HG02938 (cell line): Measurements from ENCODE around the gene PPME1.
"Not testable (repeated sequence)": the region's sequence is repeated elsewhere in the genome, so short reads cannot be mapped to it uniquely, and the experiment has no call there.

Experiments used
- ATAC-seq: cut with Tn5 transposase; IDR thresholded peaks from one replicate; pipeline ENCODE4 v1.9.1; 2021; ENCODE audit warnings: mild to moderate bottlenecking, moderate library complexity; ENCODE audit not compliant: unreplicated experiment

PPME1 gene

GRCh38 chr11:74170694-74171629 lies at the start of gene PPME1, which contains the start of gene C2CD3:
Gene PPME1 (plus strand): TSS chr11:74171289. CDS start chr11:74171422, 133 bp downstream.
Gene C2CD3 (minus strand): TSS chr11:74171002. CDS start chr11:74170792, 210 bp downstream.
- peak; percentile 97 for ATAC-seq

- no peak for ATAC-seq
These were observed 49.3 kb upstream of the PPME1 start for GRCh38 chr11:74121804-74122203.

- ATAC-seq = no peak
These were observed 48.1 kb upstream of the PPME1 start for GRCh38 chr11:74123008-74123448.

GRCh38 chr11:74129121-74129520 lies 42.0 kb upstream of the PPME1 start:
- not testable (repeated sequence) for ATAC-seq

GRCh38 chr11:74132833-74133232 lies 38.3 kb upstream of the PPME1 start:
- ATAC-seq = no peak

GRCh38 chr11:74133436-74133835 lies 37.7 kb upstream of the PPME1 start:
- ATAC-seq = no peak

GRCh38 chr11:74134661-74135060 lies 36.4 kb upstream of the PPME1 start:
- no peak for ATAC-seq

GRCh38 chr11:74135127-74135840 lies 35.8 kb upstream of the PPME1 start:
- no peak for ATAC-seq

- ATAC-seq = no peak
These were observed 33.1 kb upstream of the PPME1 start for GRCh38 chr11:74138021-74138420.

GRCh38 chr11:74138572-74138971 lies 32.5 kb upstream of the PPME1 start:
- no peak for ATAC-seq

- no peak for ATAC-seq
These were observed 31.8 kb upstream of the PPME1 start for GRCh38 chr11:74139151-74139918.

GRCh38 chr11:74139919-74140431 lies 31.1 kb upstream of the PPME1 start:
- ATAC-seq = not testable (repeated sequence)

GRCh38 chr11:74141241-74141695 lies 29.8 kb upstream of the PPME1 start:
- no peak for ATAC-seq

- ATAC-seq = no peak
These were observed 29.2 kb upstream of the PPME1 start for GRCh38 chr11:74141908-74142307.

- ATAC-seq = no peak
These were observed 28.5 kb upstream of the PPME1 start for GRCh38 chr11:74142624-74143023.

GRCh38 chr11:74144592-74144991 lies 26.5 kb upstream of the PPME1 start:
- ATAC-seq = no peak

GRCh38 chr11:74147199-74147929 lies 23.7 kb upstream of the PPME1 start:
- no peak for ATAC-seq

- ATAC-seq = no peak
These were observed 17.9 kb upstream of the PPME1 start for GRCh38 chr11:74153224-74153623.

- ATAC-seq = no peak
These were observed 16.3 kb upstream of the PPME1 start for GRCh38 chr11:74154620-74155281.
